HFFc6 (cell line): ENCODE data around the gene CCDC97. TPM values are rescaled to one million over a fixed set of nuclear protein-coding genes. Genes with fewer than 3 reads are reported as not detected.

Experiments
- DNase-seq: peaks from one replicate; pipeline ENCODE4 v3.0.0-alpha.2; 2018
- H3K27ac Mint-ChIP-seq: 2 replicates; pipeline ENCODE4 v1.8.0; 2020; ENCODE audit warnings: mild to moderate bottlenecking, mixed read lengths
- H3K27me3 Mint-ChIP-seq: 2 replicates; pipeline ENCODE4 v1.8.0; 2021; ENCODE audit warnings: mild to moderate bottlenecking, moderate library complexity, mixed read lengths; ENCODE audit not compliant: insufficient read depth
- H3K36me3 Mint-ChIP-seq: 2 replicates; pipeline ENCODE4 v1.8.0; 2021; ENCODE audit warnings: low read depth, mixed read lengths
- H3K4me1 Mint-ChIP-seq: 2 replicates; pipeline ENCODE4 v1.8.0; 2020; ENCODE audit warnings: low read depth, mixed read lengths
- H3K4me3 Mint-ChIP-seq: 2 replicates; pipeline ENCODE4 v1.8.0; 2020; ENCODE audit warnings: mild to moderate bottlenecking, moderate library complexity, mixed read lengths
- H3K9me3 Mint-ChIP-seq: 2 replicates; pipeline ENCODE4 v1.8.0; 2020; ENCODE audit warnings: mild to moderate bottlenecking, mixed read lengths
- CTCF ChIP-seq: fragments of 200-600 bp; sonication (generic); IDR thresholded peaks from 2 replicates; pipeline ENCODE4 v1.5.0; 2021; ENCODE audit warnings: antibody characterized with exemption, mild to moderate bottlenecking
- total RNA-seq, 6 experiments: library from RNA; stranded (reverse); fragmentation: NEBNext Ultra II Directional; extraction: Animal tissue kit (Norgen Biotek cat#: 25700); gene quantifications; 2 replicates in 1 of 6; 3 replicates in 5 of 6; pipeline ENCODE4 v1.2.3, GENCODE V29; 2021

CCDC97 gene
- total RNA-seq, 6 experiments from 2014 or later, result 15.4 to 19.1 (median 16.8) TPM

GRCh38 chr19:41305927-41306793 is 3.8 kb upstream of the CCDC97 start:
- peaks cover 31% of the 10 kb centered on the region for H3K4me1 Mint-ChIP-seq
- H3K36me3 Mint-ChIP-seq, result peaks cover 28% of the 10 kb centered on the region

GRCh38 chr19:41307090-41307875 is 2.7 kb upstream of the CCDC97 start:
- Mint-ChIP-seq H3K27ac (peak overlapping the region; percentile 97), H3K4me1 (peaks cover 42% of the 10 kb centered on the region)

More at GRCh38 chr19:41305927-41306793, 3.8 kb upstream of the CCDC97 start:
- Mint-ChIP-seq H3K27me3 (peaks cover 15% of the 10 kb centered on the region), H3K4me3 (no peak overlapping the region), H3K9me3 (no peaks in the 10 kb centered on the region), H3K27ac (peak overlapping the region; percentile 97)
- no peak for DNase-seq
- TF ChIP-seq CTCF, result no peak

GRCh38 chr19:41307954-41308449 is 2.0 kb upstream of the CCDC97 start:
- Mint-ChIP-seq H3K27ac (peak overlapping the region; percentile 97), H3K4me1 (peaks cover 46% of the 10 kb centered on the region), H3K9me3 (no peaks in the 10 kb centered on the region), H3K4me3 (peak overlapping the region; percentile 98; the same call in 1 of the 2 replicates), H3K36me3 (peaks cover 31% of the 10 kb centered on the region), H3K27me3 (peaks cover 13% of the 10 kb centered on the region)
- no peak for TF ChIP-seq CTCF
- DNase-seq, result no peak

More at GRCh38 chr19:41307090-41307875, 2.7 kb upstream of the CCDC97 start:
- H3K9me3 Mint-ChIP-seq, result no peaks in the 10 kb centered on the region
- H3K4me3 Mint-ChIP-seq, result no peak overlapping the region
- peaks cover 15% of the 10 kb centered on the region for H3K27me3 Mint-ChIP-seq
- TF ChIP-seq CTCF, result no peak
- peaks cover 29% of the 10 kb centered on the region for H3K36me3 Mint-ChIP-seq
- no peak for DNase-seq

- H3K27me3 Mint-ChIP-seq, result peaks cover 13% of the 10 kb centered on the region
- peak overlapping the region; percentile 98 for H3K4me3 Mint-ChIP-seq
- peaks cover 52% of the 10 kb centered on the region for H3K4me1 Mint-ChIP-seq
- peak; percentile 98 for TF ChIP-seq CTCF
- H3K9me3 Mint-ChIP-seq, result no peaks in the 10 kb centered on the region
- H3K36me3 Mint-ChIP-seq, result peaks cover 35% of the 10 kb centered on the region
- DNase-seq, result peak; percentile 80
- peak overlapping the region; percentile 97 for H3K27ac Mint-ChIP-seq
Observed at GRCh38 chr19:41308450-41309179, 1.4 kb upstream of the CCDC97 start.
